ENCODE data around the gene GEMIN4. TPM values are rescaled to one million over a fixed set of nuclear protein-coding genes. Genes with fewer than 3 reads are reported as not detected.

Gene GEMIN4
- total and polyA plus RNA-seq, 2 of the 4 experiments (the other 2 are of a cell fraction): 16.5 to 20.4 TPM

DNA sequence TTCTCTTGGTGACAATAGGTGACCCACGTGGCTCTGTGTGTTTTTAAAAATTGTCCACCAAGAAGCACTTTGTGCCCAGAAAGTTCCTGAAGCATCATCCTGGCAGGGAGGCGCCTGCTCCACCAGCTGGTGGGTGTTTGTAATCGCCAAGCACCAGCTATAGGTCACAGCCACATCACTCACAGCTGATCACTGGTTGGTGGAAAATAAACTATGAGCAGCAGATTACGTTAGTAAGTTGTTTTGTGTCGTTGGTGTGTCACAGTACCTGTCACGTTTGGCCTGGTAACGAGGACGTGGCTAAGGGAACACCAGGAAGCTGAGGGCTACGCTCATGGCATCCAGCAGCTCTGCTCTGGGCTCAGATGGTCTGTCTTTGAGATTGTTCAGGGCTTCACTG, 40.2 kb upstream of the GEMIN4 start:
- Histone ChIP-seq H2BK120ac (ENCODE audit: low read depth, low read length) (no peak overlapping the region), H3K18ac (ENCODE audit: low read depth, low read length) (no peak overlapping the region), H2AFZ (replicated peaks; ENCODE audit: low read length, poor library complexity) (no peak overlapping the region), H3K36me3 (ENCODE audit: control insufficient read depth, insufficient read depth, low read length) (peaks cover 39% of the 10 kb centered on the region), H2AK9ac (replicated peaks; ENCODE audit: low read depth, low read length, poor library complexity) (peak overlapping the region; percentile 60), H3K79me1 (ENCODE audit: low read depth in 1 of 2, low read length in 2 of 2) (peaks cover 11 to 42% of the 10 kb centered on the region in 2 experiments; a peak in 3 of 4 replicates), H3K4ac (ENCODE audit: low read depth, low read length) (no peak overlapping the region), H4K91ac (ENCODE audit: insufficient read depth, low read depth, low read length) (no peak overlapping the region), H3K23ac (ENCODE audit: low read depth, low read length) (no peak overlapping the region), H4K5ac (ENCODE audit: low read depth, low read length) (no peak overlapping the region), H3K9me3 (ENCODE audit: control insufficient read depth, insufficient read depth, low read length) (no peaks in the 10 kb centered on the region), H3K9ac (ENCODE audit: low read depth, low read length) (no peak overlapping the region), H3K9me1 (ENCODE audit: insufficient read depth, low read length) (peaks cover 7% of the 10 kb centered on the region; the same call in 1 of the 2 replicates), H3K27ac (ENCODE audit: insufficient read depth, low read length) (no peak overlapping the region), H2BK15ac (ENCODE audit: low read depth, low read length) (no peak overlapping the region), H3K56ac (ENCODE audit: extremely low read depth, insufficient read depth, low read length) (no peak overlapping the region), H3K4me1 (ENCODE audit: control insufficient read depth, insufficient read depth, low read length) (peaks cover 14% of the 10 kb centered on the region; the same call in 1 of the 2 replicates), H3K4me2 (ENCODE audit: low read depth, low read length) (no peak overlapping the region), H2BK5ac (ENCODE audit: low read depth, low read length, poor library complexity, severe bottlenecking) (no peak overlapping the region), H2AK5ac (ENCODE audit: low read depth, low read length) (no peak overlapping the region), H2BK20ac (ENCODE audit: low read depth, low read length) (no peak overlapping the region), H4K20me1 (ENCODE audit: insufficient read depth, low read length) (peaks cover 15% of the 10 kb centered on the region), H3K27me3 (ENCODE audit: control insufficient read depth, insufficient read depth, low read length) (no peaks in the 10 kb centered on the region), H3K4me3 (ENCODE audit: insufficient read depth, low read depth, low read length) (no peak overlapping the region), H3K14ac (replicated peaks; ENCODE audit: low read depth, low read length) (no peak overlapping the region), H4K8ac (ENCODE audit: low read depth in 2 of 2, low read length in 2 of 2) (no peak overlapping the region)
- intact Hi-C loops (cut with micrococcal nuclease): loop anchor here (10.0 kb wide), 1 partner anchor 113 kb away; no protein-coding TSS in a partner anchor
- WGBS, 2 experiments (ENCODE audit: extremely low coverage in 2 of 2, insufficient read length in 1 of 2): 100% methylated on average over 1 of the region's 9 CpGs; no CpG with 5 or more reads in 1 of the 2 experiments
- peak; percentile 56 for DNase-seq
- TF ChIP-seq BHLHE40 (IDR thresholded peaks at IDR 0.05; ENCODE audit: low read depth, low read length): peak; percentile 49
- no peak for TF ChIP-seq MXI1 (IDR thresholded peaks at IDR 0.05; ENCODE audit: borderline replicate concordance, low read depth, low read length)
- dilution Hi-C loops (cut with HindIII; ENCODE audit: low sequenced_read_pairs, unreplicated experiment): loop anchor here (25.0 kb wide), 1 partner anchor 195 kb away; the partner anchor contains the start of genes NXN and TIMM22
- ChIA-PET POLR2A (ENCODE audit: unreplicated experiment) (interaction anchor here (0.6 kb wide), 1 partner anchor 173 kb away, joined by 5 read pairs; no protein-coding TSS in a partner anchor), CTCF (no interaction called here)
- in situ Hi-C loops (cut with MboI; ENCODE audit: low sequenced_read_pairs): no loop called here
- no peak for ATAC-seq (ENCODE audit: low read depth)
- BruUV-seq (replicated peaks): no TSS peak

Data from IMR-90 (cell line).